ENCODE measurements around the gene TPH2. TPM values are rescaled to one million over a fixed set of nuclear protein-coding genes. Genes with fewer than 3 reads are reported as not detected.

The TPH2 gene
- polyA plus RNA-seq, 2 of the 4 experiments (the other 2 are of a cell fraction): not detected

DNA sequence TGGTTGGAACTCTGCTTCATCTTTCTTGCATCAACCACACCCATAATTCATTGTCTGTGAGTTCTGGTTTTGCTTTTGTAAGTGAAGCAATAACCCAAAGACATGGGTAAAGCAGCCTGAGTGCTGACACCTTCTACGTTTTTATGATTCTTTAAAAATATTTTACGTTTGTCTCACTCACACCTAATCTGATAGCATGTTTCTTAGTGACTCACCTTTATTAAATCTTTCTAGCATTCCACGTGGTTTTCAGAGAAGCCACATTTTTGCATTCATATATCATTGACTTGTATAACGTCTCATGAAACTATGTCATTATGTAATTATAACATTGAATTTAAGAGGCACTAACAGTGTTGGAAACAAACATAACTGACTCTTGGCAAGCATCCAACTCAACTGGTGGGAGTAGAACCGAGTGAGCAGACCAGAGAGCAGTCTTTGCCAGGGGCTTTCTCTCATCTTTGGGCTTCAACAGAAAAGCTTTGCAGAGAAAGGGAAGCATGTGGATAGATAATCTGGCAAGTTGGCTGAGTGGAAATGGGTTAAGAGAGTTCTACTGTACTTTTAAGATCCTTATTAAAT lies 118.8 kb downstream of the TPH2 start:
- WGBS (ENCODE audit: missing lambda C conversion rate): under 1% methylated on average over 5 of the region's 5 CpGs
- CTCF ChIA-PET: no interaction called here
- FAIRE-seq: no peak
- Histone ChIP-seq H3K27ac (no peak overlapping the region), H3K4me1 (no peaks in the 10 kb centered on the region), H3K4me2 (no peak overlapping the region), H3K9me3 (no peaks in the 10 kb centered on the region), H3K4me3 (no peak overlapping the region)
- DNase-seq (ENCODE audit: low read depth in 1 of 2, low spot score in 1 of 2): no peak
- POLR2A ChIA-PET: no interaction called here
- TF ChIP-seq KDM1A (IDR thresholded peaks at IDR 0.05; ENCODE audit: low read depth): no peak
- no peak for TF ChIP-seq CEBPB (IDR thresholded peaks at IDR 0.05)
- no peak for TF ChIP-seq SMC3 (IDR thresholded peaks at IDR 0.05)
- no peak for TF ChIP-seq HOXB5 (CRISPR knock-in tag; IDR thresholded peaks at IDR 0.05)
- TF ChIP-seq, protein P1, sequence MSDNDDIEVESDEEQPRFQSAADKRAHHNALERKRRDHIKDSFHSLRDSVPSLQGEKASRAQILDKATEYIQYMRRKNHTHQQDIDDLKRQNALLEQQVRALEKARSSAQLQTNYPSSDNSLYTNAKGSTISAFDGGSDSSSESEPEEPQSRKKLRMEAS (IDR thresholded peaks at IDR 0.05): no peak
- TF ChIP-seq NFE2L2 (conservative IDR thresholded peaks at IDR 0.05; ENCODE audit: low read length): no peak
- TF ChIP-seq HEYL (CRISPR knock-in tag; IDR thresholded peaks at IDR 0.05): no peak
- TF ChIP-seq MYC (IDR thresholded peaks at IDR 0.05; ENCODE audit: borderline replicate concordance, low read length): no peak
- no peak for TF ChIP-seq FOSL2 (IDR thresholded peaks at IDR 0.05)
- no peak for TF ChIP-seq FOSL2 (CRISPR knock-in tag; IDR thresholded peaks at IDR 0.05)
- no peak for TF ChIP-seq ESRRA (IDR thresholded peaks at IDR 0.05; ENCODE audit: borderline replicate concordance, low read length)
- TF ChIP-seq JUNB (IDR thresholded peaks at IDR 0.05): no peak
- ATAC-seq: no peak

DNA sequence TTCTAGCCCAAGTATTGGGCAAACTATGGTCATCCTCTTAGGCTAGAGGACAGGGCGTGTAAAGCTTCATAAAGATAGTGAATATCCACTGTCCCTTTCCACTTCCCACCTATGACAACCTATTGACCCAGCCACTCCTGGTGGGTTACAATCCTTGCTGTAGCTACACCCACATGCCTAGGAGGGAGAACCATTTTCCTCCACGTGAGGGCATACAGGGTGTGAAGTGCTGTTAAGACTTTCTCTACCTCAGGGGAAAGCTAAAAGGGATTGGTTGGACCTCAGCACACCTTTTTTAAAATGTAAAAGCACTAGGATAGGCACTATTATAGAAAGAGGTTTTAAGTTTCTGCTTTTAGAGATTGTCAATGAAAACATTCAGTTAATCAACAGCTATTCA lies 124.4 kb downstream of the TPH2 start:
- WGBS (ENCODE audit: missing lambda C conversion rate): 0% methylated on average over 2 of the region's 2 CpGs
- DNase-seq (ENCODE audit: low read depth in 1 of 2, low spot score in 1 of 2): no peak
- CTCF ChIA-PET: no interaction called here
- no peak for FAIRE-seq
- Histone ChIP-seq H3K4me3 (no peak overlapping the region), H3K9me3 (no peaks in the 10 kb centered on the region), H3K27ac (no peak overlapping the region), H3K4me2 (no peak overlapping the region), H3K4me1 (no peaks in the 10 kb centered on the region)
- TF ChIP-seq KDM5A (IDR thresholded peaks at IDR 0.05) (no peak), RARB (CRISPR knock-in tag; IDR thresholded peaks at IDR 0.05) (no peak), EHMT2 (IDR thresholded peaks at IDR 0.05; ENCODE audit: low read depth) (no peak), ZFP36 (IDR thresholded peaks at IDR 0.05; ENCODE audit: borderline replicate concordance, partially characterized antibody) (no peak), RFX5 (IDR thresholded peaks at IDR 0.05) (no peak), NR3C1 (IDR thresholded peaks at IDR 0.05) (no peak), JUNB (IDR thresholded peaks at IDR 0.05) (no peak), HDAC2 (IDR thresholded peaks at IDR 0.05) (no peak), CEBPB (IDR thresholded peaks at IDR 0.05) (no peak), FOSB (CRISPR knock-in tag; IDR thresholded peaks at IDR 0.05) (no peak), HOXA7 (CRISPR knock-in tag; IDR thresholded peaks at IDR 0.05) (no peak), TP53 (CRISPR knock-in tag; IDR thresholded peaks at IDR 0.05) (no peak), EHF (CRISPR knock-in tag; IDR thresholded peaks at IDR 0.05) (no peak), RAD21 (conservative IDR thresholded peaks at IDR 0.05 in 1 of 2, IDR thresholded peaks at IDR 0.05 in 1 of 2) (no peak), KDM1A (IDR thresholded peaks at IDR 0.05; ENCODE audit: low read depth) (no peak)
- TF ChIP-seq, protein P2, sequence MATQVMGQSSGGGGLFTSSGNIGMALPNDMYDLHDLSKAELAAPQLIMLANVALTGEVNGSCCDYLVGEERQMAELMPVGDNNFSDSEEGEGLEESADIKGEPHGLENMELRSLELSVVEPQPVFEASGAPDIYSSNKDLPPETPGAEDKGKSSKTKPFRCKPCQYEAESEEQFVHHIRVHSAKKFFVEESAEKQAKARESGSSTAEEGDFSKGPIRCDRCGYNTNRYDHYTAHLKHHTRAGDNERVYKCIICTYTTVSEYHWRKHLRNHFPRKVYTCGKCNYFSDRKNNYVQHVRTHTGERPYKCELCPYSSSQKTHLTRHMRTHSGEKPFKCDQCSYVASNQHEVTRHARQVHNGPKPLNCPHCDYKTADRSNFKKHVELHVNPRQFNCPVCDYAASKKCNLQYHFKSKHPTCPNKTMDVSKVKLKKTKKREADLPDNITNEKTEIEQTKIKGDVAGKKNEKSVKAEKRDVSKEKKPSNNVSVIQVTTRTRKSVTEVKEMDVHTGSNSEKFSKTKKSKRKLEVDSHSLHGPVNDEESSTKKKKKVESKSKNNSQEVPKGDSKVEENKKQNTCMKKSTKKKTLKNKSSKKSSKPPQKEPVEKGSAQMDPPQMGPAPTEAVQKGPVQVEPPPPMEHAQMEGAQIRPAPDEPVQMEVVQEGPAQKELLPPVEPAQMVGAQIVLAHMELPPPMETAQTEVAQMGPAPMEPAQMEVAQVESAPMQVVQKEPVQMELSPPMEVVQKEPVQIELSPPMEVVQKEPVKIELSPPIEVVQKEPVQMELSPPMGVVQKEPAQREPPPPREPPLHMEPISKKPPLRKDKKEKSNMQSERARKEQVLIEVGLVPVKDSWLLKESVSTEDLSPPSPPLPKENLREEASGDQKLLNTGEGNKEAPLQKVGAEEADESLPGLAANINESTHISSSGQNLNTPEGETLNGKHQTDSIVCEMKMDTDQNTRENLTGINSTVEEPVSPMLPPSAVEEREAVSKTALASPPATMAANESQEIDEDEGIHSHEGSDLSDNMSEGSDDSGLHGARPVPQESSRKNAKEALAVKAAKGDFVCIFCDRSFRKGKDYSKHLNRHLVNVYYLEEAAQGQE (IDR thresholded peaks at IDR 0.05): no peak
- TF ChIP-seq, protein P1 (IDR thresholded peaks at IDR 0.05): no peak
- TF ChIP-seq, protein P3, sequence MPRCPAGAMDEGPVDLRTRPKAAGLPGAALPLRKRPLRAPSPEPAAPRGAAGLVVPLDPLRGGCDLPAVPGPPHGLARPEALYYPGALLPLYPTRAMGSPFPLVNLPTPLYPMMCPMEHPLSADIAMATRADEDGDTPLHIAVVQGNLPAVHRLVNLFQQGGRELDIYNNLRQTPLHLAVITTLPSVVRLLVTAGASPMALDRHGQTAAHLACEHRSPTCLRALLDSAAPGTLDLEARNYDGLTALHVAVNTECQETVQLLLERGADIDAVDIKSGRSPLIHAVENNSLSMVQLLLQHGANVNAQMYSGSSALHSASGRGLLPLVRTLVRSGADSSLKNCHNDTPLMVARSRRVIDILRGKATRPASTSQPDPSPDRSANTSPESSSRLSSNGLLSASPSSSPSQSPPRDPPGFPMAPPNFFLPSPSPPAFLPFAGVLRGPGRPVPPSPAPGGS (IDR thresholded peaks at IDR 0.05): no peak
- POLR2A ChIA-PET: no interaction called here
- no peak for ATAC-seq
